GM18858 (cell line): ENCODE measurements around the gene TSSC4.

ENCODE experiments used
- ATAC-seq: cut with Tn5 transposase; IDR thresholded peaks from one replicate; pipeline ENCODE4 v1.9.1; 2021; ENCODE audit not compliant: unreplicated experiment

Gene TSSC4

GRCh38 chr11:2446590-2447252 lies 46.2 kb downstream of the TSSC4 start:
- ATAC-seq = no peak

GRCh38 chr11:2447253-2447950 lies 46.9 kb downstream of the TSSC4 start:
- ATAC-seq = no peak

- no peak for ATAC-seq
These were observed 47.6 kb downstream of the TSSC4 start for GRCh38 chr11:2447951-2448650.

- no peak for ATAC-seq
These were observed 48.4 kb downstream of the TSSC4 start for GRCh38 chr11:2448661-2449547.

GRCh38 chr11:2449548-2450320 lies 49.2 kb downstream of the TSSC4 start:
- no peak for ATAC-seq

- no peak for ATAC-seq
These were observed 49.9 kb downstream of the TSSC4 start for GRCh38 chr11:2450321-2451041.

- no peak for ATAC-seq
These were observed 50.8 kb downstream of the TSSC4 start for GRCh38 chr11:2451336-2451735.

- no peak for ATAC-seq
These were observed 51.4 kb downstream of the TSSC4 start for GRCh38 chr11:2451916-2452315.

GRCh38 chr11:2452321-2453012 lies 51.9 kb downstream of the TSSC4 start:
- no peak for ATAC-seq

GRCh38 chr11:2453436-2453835 lies 52.9 kb downstream of the TSSC4 start:
- no peak for ATAC-seq
